Smooth muscle cell (in vitro differentiated cells): ENCODE measurements around the gene DDX41. TPM values are rescaled to one million over a fixed set of nuclear protein-coding genes. Genes with fewer than 3 reads are reported as not detected.

Source experiments
- DNase-seq: peaks from one replicate; lab custom pipeline; 2025; ENCODE audit not compliant: unreplicated experiment; lab: John Stamatoyannopoulos, UW
- H2AFZ ChIP-seq: fragments of 200-600 bp; sonication (generic); 2 replicates; pipeline ENCODE4 v1.6.0; 2016; ENCODE audit warnings: antibody characterized with exemption, low read depth, mild to moderate bottlenecking
- H3F3A ChIP-seq: fragments of 200-600 bp; sonication (generic); 2 replicates; pipeline ENCODE4 v1.6.0; 2017; ENCODE audit warnings: antibody characterized with exemption, low read depth
- H3K27ac ChIP-seq: fragments of 200-600 bp; sonication (generic); 2 replicates; pipeline ENCODE4 v1.5.1; 2016; ENCODE audit warnings: low read depth, mild to moderate bottlenecking
- H3K27me3 ChIP-seq: fragments of 200-600 bp; sonication (generic); 2 replicates; pipeline ENCODE4 v1.6.1; 2016; ENCODE audit warnings: low read depth, mild to moderate bottlenecking
- H3K36me3 ChIP-seq: fragments of 200-600 bp; sonication (generic); 2 replicates; pipeline ENCODE4 v1.5.1; 2016; ENCODE audit warnings: low read depth
- H3K4me1 ChIP-seq: fragments of 200-600 bp; sonication (generic); 2 replicates; pipeline ENCODE4 v1.5.1; 2016; ENCODE audit warnings: low read depth
- H3K4me2 ChIP-seq: fragments of 200-600 bp; sonication (generic); 2 replicates; pipeline ENCODE4 v1.6.0; 2016; ENCODE audit warnings: mild to moderate bottlenecking
- H3K4me3 ChIP-seq: fragments of 200-600 bp; sonication (generic); 2 replicates; pipeline ENCODE4 v1.5.1; 2016; ENCODE audit warnings: mild to moderate bottlenecking
- H3K79me2 ChIP-seq: fragments of 200-600 bp; sonication (generic); 2 replicates; pipeline ENCODE4 v1.6.0; 2016; ENCODE audit warnings: low read depth, mild to moderate bottlenecking
- H3K9ac ChIP-seq: fragments of 200-600 bp; sonication (generic); 2 replicates; pipeline ENCODE4 v1.6.0; 2016; ENCODE audit warnings: low read depth
- H3K9me3 ChIP-seq: fragments of 200-600 bp; sonication (generic); replicated peaks from 2 replicates; pipeline ENCODE4 v1.5.1; 2016; ENCODE audit warnings: low read depth
- H4K20me1 ChIP-seq: fragments of 200-600 bp; sonication (generic); 2 replicates; pipeline ENCODE4 v1.6.0; 2016; ENCODE audit warnings: low read depth
- WGBS: methylation state at CpG from one replicate; pipeline ENCODE4 v1.1.7; 2016; ENCODE audit warnings: low lambda C conversion rate; 5-methylcytosine and 5-hydroxymethylcytosine counted together
- polyA plus RNA-seq: library from polyadenylated mRNA; unstranded; fragments of >200 nt; fragmentation: Nextera tagmentation; extraction: Ambion mirVana; gene quantifications from 2 replicates; pipeline ENCODE4 v1.2.1, GENCODE V29; 2016
- total RNA-seq: library from RNA; depleted of rRNA; stranded (reverse); fragments of >200 nt; gene quantifications from 2 replicates; pipeline ENCODE4 v1.2.3, GENCODE V29; 2014
- TF ChIP-seq, protein P1 (sequence below): fragments of 200-600 bp; sonication (generic); IDR thresholded peaks from 2 replicates; pipeline ENCODE4 v1.5.1; 2017; ENCODE audit warnings: borderline replicate concordance, mild to moderate bottlenecking, antibody characterized with exemption; ENCODE audit not compliant: insufficient read depth, poor library complexity, severe bottlenecking

DDX41 gene
- total and polyA plus RNA-seq, 2 experiments from 2014 or later = 72.5 to 90.0 TPM

DNA sequence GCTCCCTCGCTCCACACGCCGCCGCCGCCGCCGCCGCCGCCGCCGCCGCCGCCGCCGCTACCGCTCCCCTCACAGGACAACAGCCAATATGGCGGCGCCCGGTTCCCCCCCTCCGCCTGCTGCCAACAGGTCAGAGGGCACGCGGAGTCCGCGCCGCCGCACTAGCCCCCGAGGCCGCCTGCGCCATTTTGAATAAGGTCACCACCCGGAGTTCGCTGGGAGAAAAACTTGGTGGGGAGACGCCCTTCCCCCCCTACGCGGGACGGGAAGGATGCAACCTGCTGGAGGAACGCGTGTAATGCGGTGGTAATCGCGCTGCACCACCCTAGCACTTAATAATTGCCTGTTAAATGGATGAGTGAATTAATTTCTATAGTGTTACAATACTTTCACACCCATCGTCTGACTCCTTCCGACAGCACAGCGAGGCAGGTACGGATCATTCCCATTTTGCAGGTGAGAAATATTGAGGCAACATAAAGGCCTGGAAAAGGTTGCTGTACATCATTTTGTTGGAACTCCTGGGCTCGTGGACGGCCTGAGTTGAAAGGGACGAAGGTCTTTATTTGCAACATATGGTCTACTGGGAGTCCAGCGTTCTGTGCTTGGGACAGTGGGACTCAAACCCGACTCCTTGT lies 37.8 kb upstream of the DDX41 start, which contains the start of gene FAM193B:
FAM193B (minus strand) TSS at position 90 of the 638 bp plus-strand sequence. CDS start 105 bp downstream, outside the sequence.
- 17% methylated on average over 37 of the region's 49 CpGs for WGBS
- no peaks in the 10 kb centered on the region for H3K9me3 ChIP-seq
- peak within 1 kb of the TSS; percentile 98 for H3K4me2 ChIP-seq
- H3K4me1 ChIP-seq = peaks cover 19% of the 10 kb centered on the region
- H3F3A ChIP-seq = no peaks in the 10 kb centered on the region
- peak within 1 kb of the TSS; percentile 94 for H2AFZ ChIP-seq
- peak within 1 kb of the TSS; percentile 19 for H3K27ac ChIP-seq
- H3K79me2 ChIP-seq = peaks cover 51% of the 10 kb centered on the region
- H3K9ac ChIP-seq = peak within 1 kb of the TSS; percentile 65
- no peaks in the 10 kb centered on the region for H3K27me3 ChIP-seq
- TF ChIP-seq, protein P1, sequence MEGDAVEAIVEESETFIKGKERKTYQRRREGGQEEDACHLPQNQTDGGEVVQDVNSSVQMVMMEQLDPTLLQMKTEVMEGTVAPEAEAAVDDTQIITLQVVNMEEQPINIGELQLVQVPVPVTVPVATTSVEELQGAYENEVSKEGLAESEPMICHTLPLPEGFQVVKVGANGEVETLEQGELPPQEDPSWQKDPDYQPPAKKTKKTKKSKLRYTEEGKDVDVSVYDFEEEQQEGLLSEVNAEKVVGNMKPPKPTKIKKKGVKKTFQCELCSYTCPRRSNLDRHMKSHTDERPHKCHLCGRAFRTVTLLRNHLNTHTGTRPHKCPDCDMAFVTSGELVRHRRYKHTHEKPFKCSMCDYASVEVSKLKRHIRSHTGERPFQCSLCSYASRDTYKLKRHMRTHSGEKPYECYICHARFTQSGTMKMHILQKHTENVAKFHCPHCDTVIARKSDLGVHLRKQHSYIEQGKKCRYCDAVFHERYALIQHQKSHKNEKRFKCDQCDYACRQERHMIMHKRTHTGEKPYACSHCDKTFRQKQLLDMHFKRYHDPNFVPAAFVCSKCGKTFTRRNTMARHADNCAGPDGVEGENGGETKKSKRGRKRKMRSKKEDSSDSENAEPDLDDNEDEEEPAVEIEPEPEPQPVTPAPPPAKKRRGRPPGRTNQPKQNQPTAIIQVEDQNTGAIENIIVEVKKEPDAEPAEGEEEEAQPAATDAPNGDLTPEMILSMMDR = no peak
- peak; percentile 85 for DNase-seq
- H4K20me1 ChIP-seq = peaks cover 42% of the 10 kb centered on the region
- H3K4me3 ChIP-seq = peak within 1 kb of the TSS; percentile 89
- no peaks in the 10 kb centered on the region for H3K36me3 ChIP-seq

DNA sequence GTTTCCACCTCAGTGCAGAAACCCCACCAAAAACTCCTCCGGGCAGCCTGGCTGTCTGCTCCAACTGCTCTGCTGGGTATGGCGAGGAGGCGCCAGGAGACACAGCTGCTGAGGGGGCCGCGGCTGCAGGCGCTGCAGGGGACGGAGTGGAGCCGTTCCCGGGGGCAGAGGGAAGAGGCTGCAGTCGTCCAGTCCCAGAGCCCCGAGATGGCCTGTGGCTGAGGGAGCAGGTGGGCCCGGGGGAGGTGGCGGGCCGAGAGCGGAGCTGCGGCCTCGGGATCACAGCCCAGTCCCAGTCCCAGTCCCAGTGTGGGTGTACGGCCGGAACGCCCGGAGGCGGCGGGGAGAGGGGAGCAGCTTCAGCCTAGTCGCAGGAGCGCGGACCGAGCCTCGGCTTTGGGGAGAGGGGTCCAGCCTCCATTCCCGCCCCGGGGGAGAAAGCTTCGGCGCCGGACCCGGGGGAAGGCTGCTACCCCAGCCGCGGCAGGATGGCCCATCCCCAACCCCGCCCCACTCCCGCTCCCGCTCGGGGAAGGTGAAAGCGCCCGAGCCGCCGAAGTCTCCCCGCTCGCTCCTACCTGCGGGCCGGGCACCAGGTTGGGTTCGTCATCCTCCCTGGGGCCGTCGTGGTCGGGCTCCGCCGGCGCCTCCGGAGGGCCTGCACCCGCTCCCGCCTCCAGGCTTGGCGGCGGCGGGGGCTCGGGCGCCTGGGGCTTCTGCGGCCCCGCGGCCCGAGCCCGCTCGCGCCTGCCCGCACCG lies 37.1 kb upstream of the DDX41 start:
- Histone ChIP-seq H3F3A (peaks cover under 1% of the 10 kb centered on the region), H2AFZ (peak overlapping the region; percentile 25), H3K4me2 (peak overlapping the region; percentile 98), H3K27me3 (no peaks in the 10 kb centered on the region), H3K9me3 (no peaks in the 10 kb centered on the region), H3K9ac (peak overlapping the region; percentile 65), H3K79me2 (peaks cover 58% of the 10 kb centered on the region), H4K20me1 (peaks cover 49% of the 10 kb centered on the region), H3K27ac (peak overlapping the region; percentile 19), H3K36me3 (no peaks in the 10 kb centered on the region), H3K4me1 (peaks cover 19% of the 10 kb centered on the region), H3K4me3 (peak overlapping the region; percentile 89)
- TF ChIP-seq, protein P1 = no peak
- DNase-seq = no peak
- WGBS = under 1% methylated on average over 35 of the region's 72 CpGs

DNA sequence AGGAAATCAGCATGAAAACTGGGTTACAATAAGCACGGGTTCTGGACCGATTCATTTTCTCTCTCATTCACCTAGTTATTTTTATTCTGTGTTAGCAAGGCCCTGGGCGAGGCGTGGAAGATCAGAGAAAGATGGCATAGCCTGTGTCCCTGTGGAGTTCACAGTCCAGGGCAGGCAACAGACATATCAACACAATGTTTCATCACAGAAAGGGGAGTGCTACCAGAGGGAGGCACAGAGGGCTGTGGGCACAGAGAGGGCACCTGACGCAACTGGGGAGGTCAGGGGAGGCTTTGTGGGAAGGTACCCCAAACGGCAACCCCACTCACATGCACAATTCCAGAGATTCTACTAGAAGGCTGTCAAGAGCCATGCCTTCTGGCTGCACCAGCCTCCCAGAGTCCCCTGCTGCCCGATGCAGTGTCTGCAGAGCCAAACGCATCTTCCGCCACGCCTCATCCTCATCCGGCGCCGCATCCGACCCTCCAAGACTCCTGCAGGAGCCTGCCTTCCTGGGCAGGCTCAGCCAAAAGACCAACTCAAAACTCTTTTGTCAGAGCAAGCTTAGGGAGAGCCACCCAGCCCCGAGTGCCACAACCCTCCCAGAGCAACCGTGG lies 36.2 kb upstream of the DDX41 start:
- H3K27me3 ChIP-seq = no peaks in the 10 kb centered on the region
- H3K4me2 ChIP-seq = peak overlapping the region; percentile 98
- no peaks in the 10 kb centered on the region for H3K9me3 ChIP-seq
- peak overlapping the region; percentile 19 for H3K27ac ChIP-seq
- 62% methylated on average over 16 of the region's 16 CpGs for WGBS
- peaks cover 66% of the 10 kb centered on the region for H3K79me2 ChIP-seq
- TF ChIP-seq, protein P1 = no peak
- H3F3A ChIP-seq = peaks cover 5% of the 10 kb centered on the region
- no peaks in the 10 kb centered on the region for H3K36me3 ChIP-seq
- peak overlapping the region; percentile 65 for H3K9ac ChIP-seq
- H2AFZ ChIP-seq = no peak overlapping the region
- peaks cover 19% of the 10 kb centered on the region for H3K4me1 ChIP-seq
- no peak for DNase-seq
- H3K4me3 ChIP-seq = peak overlapping the region; percentile 89
- peaks cover 58% of the 10 kb centered on the region for H4K20me1 ChIP-seq
